A549 (cell line): ENCODE measurements around the gene OR13C8.

Source experiments
- CTCF ChIP-seq: fragments of >200 bp; sonication (Bioruptor Twin); formaldehyde crosslinking; IDR thresholded peaks from 3 replicates; pipeline ENCODE4 v1.5.1; 2016
- EP300 ChIP-seq, 2 experiments: fragments of >200 bp; sonication (Bioruptor Twin); formaldehyde crosslinking; IDR thresholded peaks; 2 replicates in 1 of 2; 3 replicates in 1 of 2; pipeline ENCODE4 v1.6.1; 2016 to 2017
- ESRRA ChIP-seq: fragments of 150-350 bp; IDR thresholded peaks from 2 replicates; pipeline ENCODE4 v1.6.1; 2014; ENCODE audit warnings: mild to moderate bottlenecking, low read length, borderline replicate concordance
- MAFK ChIP-seq: fragments of 450-650 bp; IDR thresholded peaks from 2 replicates; pipeline ENCODE4 v1.6.1; 2014; ENCODE audit not compliant: partially characterized antibody
- MAX ChIP-seq: IDR thresholded peaks from 2 replicates; pipeline ENCODE4 v1.6.1; 2012
- NFE2L2 ChIP-seq: fragments of 150-350 bp; conservative IDR thresholded peaks from 2 replicates; pipeline ENCODE4 v1.6.1; 2014; ENCODE audit warnings: low read length
- NR3C1 ChIP-seq: fragments of >200 bp; sonication (Bioruptor Twin); formaldehyde crosslinking; IDR thresholded peaks from 3 replicates; pipeline ENCODE4 v1.6.1; 2017
- POLR2A ChIP-seq: IDR thresholded peaks from 2 replicates; pipeline ENCODE4 v1.6.1; 2012; ENCODE audit warnings: mild to moderate bottlenecking, low read length
- RFX5 ChIP-seq: fragments of 450-650 bp; IDR thresholded peaks from 2 replicates; pipeline ENCODE4 v1.7.1; 2014; ENCODE audit warnings: antibody characterized with exemption, mild to moderate bottlenecking, moderate library complexity
- ZSCAN20 ChIP-seq: fragments of 250-450 bp; sonication (Bioruptor Pico); IDR thresholded peaks from 2 replicates; pipeline ENCODE4 v1.8.0; 2022; ENCODE audit warnings: mild to moderate bottlenecking, moderate library complexity
- TF ChIP-seq, protein P1 (sequence below): fragments of >200 bp; sonication (Bioruptor Twin); formaldehyde crosslinking; IDR thresholded peaks from 3 replicates; pipeline ENCODE4 v1.6.1; 2016

- TF ChIP-seq CTCF (no peak), MAFK (no peak), ZSCAN20 (CRISPR knock-in tag) (no peak), MAX (no peak), ESRRA (no peak), NR3C1 (no peak), POLR2A (no peak), RFX5 (no peak), NFE2L2 (no peak), EP300 (IDR thresholded peaks at IDR 0.05) (no peak)
- TF ChIP-seq, protein P1, sequence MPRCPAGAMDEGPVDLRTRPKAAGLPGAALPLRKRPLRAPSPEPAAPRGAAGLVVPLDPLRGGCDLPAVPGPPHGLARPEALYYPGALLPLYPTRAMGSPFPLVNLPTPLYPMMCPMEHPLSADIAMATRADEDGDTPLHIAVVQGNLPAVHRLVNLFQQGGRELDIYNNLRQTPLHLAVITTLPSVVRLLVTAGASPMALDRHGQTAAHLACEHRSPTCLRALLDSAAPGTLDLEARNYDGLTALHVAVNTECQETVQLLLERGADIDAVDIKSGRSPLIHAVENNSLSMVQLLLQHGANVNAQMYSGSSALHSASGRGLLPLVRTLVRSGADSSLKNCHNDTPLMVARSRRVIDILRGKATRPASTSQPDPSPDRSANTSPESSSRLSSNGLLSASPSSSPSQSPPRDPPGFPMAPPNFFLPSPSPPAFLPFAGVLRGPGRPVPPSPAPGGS = no peak
Measured at GRCh38 chr9:104580562-104580961, 11.6 kb downstream of the OR13C8 start.
